WERI-Rb-1 (cell line): Measurements from ENCODE around the gene SCN3B.

ENCODE experiments used
- DNase-seq: peaks from one replicate; pipeline ENCODE4 v3.0.0-alpha.2; 2020
- H3K27ac ChIP-seq: fragments of 250-450 bp; sonication (Bioruptor Pico); 2 replicates; pipeline ENCODE4 v1.5.1; 2020; ENCODE audit warnings: mild to moderate bottlenecking, moderate library complexity
- H3K27me3 ChIP-seq: fragments of 250-450 bp; sonication (Bioruptor Pico); 2 replicates; pipeline ENCODE4 v1.5.1; 2021; ENCODE audit warnings: mild to moderate bottlenecking, low read depth, moderate library complexity; ENCODE audit not compliant: insufficient read depth, severe bottlenecking
- H3K36me3 ChIP-seq: fragments of 250-450 bp; sonication (Bioruptor Pico); 2 replicates; pipeline ENCODE4 v1.5.1; 2020; ENCODE audit warnings: mild to moderate bottlenecking, moderate library complexity
- H3K4me3 ChIP-seq: 2 replicates; pipeline ENCODE4 v1.5.1; 2011; ENCODE audit warnings: low read depth, mild to moderate bottlenecking, control low read depth, low read length
- H3K9me3 ChIP-seq: fragments of 250-450 bp; sonication (Bioruptor Pico); 2 replicates; pipeline ENCODE4 v1.5.1; 2021; ENCODE audit warnings: mild to moderate bottlenecking, moderate library complexity; ENCODE audit not compliant: severe bottlenecking
- CTCF ChIP-seq: IDR thresholded peaks from 2 replicates; pipeline ENCODE4 v1.5.1; 2011; ENCODE audit warnings: low read depth, mild to moderate bottlenecking, control low read depth, inconsistent platforms, low read length

SCN3B gene

DNA sequence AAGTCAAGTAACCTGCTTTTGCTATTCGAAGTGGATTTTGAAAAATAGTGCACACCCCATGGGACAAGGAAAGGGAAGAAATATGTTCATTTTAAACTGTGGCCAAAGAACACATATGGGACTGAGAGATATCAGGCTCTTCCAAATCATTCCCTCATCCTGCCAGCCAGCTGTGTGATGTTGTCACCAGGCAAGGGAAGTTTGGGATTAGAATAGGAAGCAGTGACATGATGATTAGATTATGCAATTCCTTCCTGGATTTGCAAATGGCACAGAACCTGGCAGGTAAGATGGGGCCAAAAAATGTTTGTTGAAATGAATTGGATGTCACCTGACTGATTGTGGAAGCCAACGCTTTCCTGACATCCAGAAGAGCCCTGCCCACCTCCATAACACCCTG, 4.9 kb upstream of the SCN3B start:
- Histone ChIP-seq H3K27me3 (no peaks in the 10 kb centered on the region), H3K27ac (no peak overlapping the region), H3K4me3 (no peak overlapping the region), H3K36me3 (no peaks in the 10 kb centered on the region; the same call in 1 of the 2 replicates), H3K9me3 (no peaks in the 10 kb centered on the region)
- TF ChIP-seq CTCF, result no peak
- DNase-seq, result no peak

DNA sequence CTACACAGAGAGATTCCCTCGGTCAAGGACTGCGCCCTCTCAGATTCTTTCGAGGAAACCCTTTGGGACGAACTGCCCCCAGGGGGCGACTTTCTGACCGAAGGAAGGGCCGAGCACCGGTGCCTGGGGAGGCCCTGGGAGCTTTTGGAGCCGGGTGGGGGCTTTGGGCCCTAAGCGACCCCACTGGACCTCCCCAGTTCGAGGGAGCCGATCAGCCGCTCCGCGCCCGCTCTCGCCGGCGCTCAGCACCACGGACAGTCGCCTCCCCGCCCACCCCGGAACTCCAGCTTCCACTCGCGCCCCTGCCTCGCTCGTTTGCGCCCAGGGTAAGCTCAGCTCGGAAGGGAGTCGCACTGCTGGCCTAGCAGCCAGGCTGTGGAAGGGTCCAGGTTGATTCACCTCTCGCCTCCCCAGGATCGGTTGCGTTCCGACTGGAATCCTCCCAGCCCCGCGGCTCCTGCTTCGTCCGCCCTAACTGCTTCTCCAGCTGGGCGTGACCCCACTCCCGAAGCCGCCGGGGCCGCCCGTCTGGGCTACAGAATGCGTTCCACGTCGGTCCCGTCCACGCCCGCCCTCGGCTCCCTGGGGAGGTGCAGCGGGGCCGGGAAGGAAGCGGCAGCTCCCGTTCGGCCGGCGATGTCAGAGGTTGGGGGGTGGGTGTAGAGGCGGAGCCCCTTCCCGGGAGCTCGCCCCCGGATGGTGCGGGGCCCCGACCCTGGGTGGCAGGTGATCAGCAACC, 428 bp downstream of the SCN3B start:
- peak overlapping the region; percentile 93 for H3K4me3 ChIP-seq
- H3K27me3 ChIP-seq, result no peaks in the 10 kb centered on the region
- H3K36me3 ChIP-seq, result no peaks in the 10 kb centered on the region; the same call in none of the 2 replicates
- peak overlapping the region; percentile 100 for H3K27ac ChIP-seq
- TF ChIP-seq CTCF, result peak; percentile 67
- H3K9me3 ChIP-seq, result no peaks in the 10 kb centered on the region
- DNase-seq, result peak; percentile 84

DNA sequence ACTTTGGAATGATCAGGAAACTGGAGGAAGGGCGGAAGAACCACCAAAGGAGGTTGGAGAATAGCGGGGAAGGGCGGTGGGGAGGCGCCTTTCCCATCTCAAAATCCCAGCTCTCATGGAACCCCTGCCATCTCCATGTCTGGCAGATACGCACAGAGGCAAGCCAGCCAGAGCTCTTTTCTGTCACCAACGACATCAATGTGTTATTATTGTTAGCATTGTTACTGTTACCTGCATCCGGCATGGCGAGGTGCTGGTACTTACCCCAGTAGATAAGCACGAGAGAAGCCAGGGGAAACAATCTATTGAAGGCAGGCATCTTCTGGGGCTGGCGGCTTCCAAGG, 969 bp downstream of the SCN3B start:
- no peak for DNase-seq
- Histone ChIP-seq H3K27me3 (no peaks in the 10 kb centered on the region), H3K36me3 (no peaks in the 10 kb centered on the region; the same call in none of the 2 replicates), H3K9me3 (no peaks in the 10 kb centered on the region), H3K4me3 (peak overlapping the region; percentile 93), H3K27ac (peak overlapping the region; percentile 100)
- no peak for TF ChIP-seq CTCF

DNA sequence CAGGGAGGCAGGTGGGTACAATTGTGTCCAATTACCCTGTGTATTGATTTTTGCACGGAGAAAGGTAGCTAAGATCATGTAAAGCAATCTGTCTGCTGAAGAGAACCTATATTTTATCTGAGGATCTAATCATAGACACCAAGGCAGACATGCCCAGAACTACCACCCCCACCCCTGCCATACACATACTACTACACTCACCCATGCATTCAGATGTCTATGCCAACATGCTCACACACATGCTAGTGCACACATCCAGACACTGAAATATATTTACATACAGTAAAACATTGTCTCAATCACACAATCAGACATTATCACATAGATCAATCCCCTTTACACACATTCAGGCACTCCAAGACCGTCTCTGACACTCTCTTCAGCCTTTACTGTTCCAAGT, 1.8 kb downstream of the SCN3B start:
- no peak for TF ChIP-seq CTCF
- Histone ChIP-seq H3K9me3 (no peaks in the 10 kb centered on the region), H3K27ac (peak overlapping the region; percentile 40), H3K4me3 (peak overlapping the region; percentile 93), H3K36me3 (no peaks in the 10 kb centered on the region; the same call in none of the 2 replicates), H3K27me3 (no peaks in the 10 kb centered on the region)
- no peak for DNase-seq

DNA sequence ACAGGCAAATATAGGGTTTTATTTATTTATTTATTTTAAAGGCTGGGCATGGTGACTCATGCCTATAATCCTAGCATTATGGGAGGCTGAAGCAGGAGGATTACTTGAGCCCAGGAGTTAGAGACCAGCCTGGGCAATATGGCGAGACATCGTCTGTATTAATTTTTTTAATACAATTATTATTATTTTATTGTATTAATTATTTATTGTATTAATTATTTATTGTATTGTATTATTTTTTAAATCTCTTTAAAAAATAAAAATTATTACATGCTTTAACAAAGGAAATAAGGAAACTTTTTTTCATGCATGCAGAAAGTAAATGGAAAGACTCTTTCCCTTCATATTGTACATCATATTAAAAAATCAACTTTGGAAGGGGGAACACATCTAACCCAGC, 3.5 kb downstream of the SCN3B start:
- no peaks in the 10 kb centered on the region for H3K27me3 ChIP-seq

More for the DNA sequence above, 3.5 kb downstream of the SCN3B start:
- no peaks in the 10 kb centered on the region; the same call in none of the 2 replicates for H3K36me3 ChIP-seq
- H3K4me3 ChIP-seq, result no peak overlapping the region
- no peak for DNase-seq
- H3K9me3 ChIP-seq, result no peaks in the 10 kb centered on the region
- H3K27ac ChIP-seq, result no peak overlapping the region
- TF ChIP-seq CTCF, result no peak
